Esophagus squamous epithelium (tissue), 5 donors: ENCODE results near the gene TATDN2. TPM values are rescaled to one million over a fixed set of nuclear protein-coding genes. Genes with fewer than 3 reads are reported as not detected.
A peak's percentile ranks its signal among the peaks of the same experiment; 100 is the strongest.

Experiments
- DNase-seq: peaks from one replicate; lab custom pipeline; 2025; lab: John Stamatoyannopoulos, UW
- H3K27ac ChIP-seq, 4 donors: fragments of 200-600 bp; sonication (generic); one replicate each; pipeline ENCODE4 v1.5.1; 2016 to 2019; ENCODE audit warnings: mild to moderate bottlenecking in 1 of 4
- H3K27me3 ChIP-seq, 4 donors: fragments of 200-600 bp; sonication (generic); 1 replicate in 3 of 4; 2 replicates in 1 of 4; pipeline versions ENCODE4 v1.5.1 to v1.6.0; 2017 to 2021; ENCODE audit warnings: antibody characterized with exemption in 1 of 4
- H3K36me3 ChIP-seq, 3 donors: fragments of 200-600 bp; sonication (generic); one replicate each; pipeline ENCODE4 v1.5.1; 2016 to 2019
- H3K4me1 ChIP-seq, 3 donors: fragments of 200-600 bp; sonication (generic); one replicate each; pipeline ENCODE4 v1.5.1; 2017 to 2019
- H3K4me3 ChIP-seq, 4 donors: fragments of 200-600 bp; sonication (generic); 1 replicate in 3 of 4; 2 replicates in 1 of 4; pipeline ENCODE4 v1.5.1; 2016 to 2019; ENCODE audit warnings: mild to moderate bottlenecking in 2 of 4, moderate library complexity in 1 of 4
- H3K9me3 ChIP-seq, 3 donors: fragments of 200-600 bp; sonication (generic); one replicate each; pipeline ENCODE4 v1.5.1; 2016 to 2019
- CTCF ChIP-seq, 6 experiments: fragments of 450-650 bp in 4 of 6; fragments of 200-600 bp in 2 of 6; sonication (generic) in 2 of 6; IDR thresholded peaks; one replicate each; pipeline ENCODE4 v1.5.1; 2016 to 2019; ENCODE audit warnings: antibody characterized with exemption in 6 of 6, mild to moderate bottlenecking in 4 of 6, moderate library complexity in 4 of 6
- POLR2A ChIP-seq, 4 donors: fragments of 450-650 bp; IDR thresholded peaks; one replicate each; pipeline ENCODE4 v1.6.1; 2017; ENCODE audit warnings: antibody characterized with exemption in 4 of 4, mild to moderate bottlenecking in 4 of 4, moderate library complexity in 3 of 4
- WGBS, 2 donors: methylation state at CpG; one replicate each; pipeline ENCODE4 v1.1.5; 2018; 5-methylcytosine and 5-hydroxymethylcytosine counted together
- intact Hi-C: fragments of 100-400 bp; cut with DNase I; formaldehyde crosslinking; loops from one replicate; pipeline ENCODE4 v1.15.0; 2022
- total RNA-seq, 4 donors: library from RNA; depleted of rRNA; stranded (reverse); fragments of >200 nt; gene quantifications; one replicate each; pipeline ENCODE4 v1.1.0, GENCODE V29; 2016
- donor health status: DM: yes; HTN: yes; CAD: no.

The TATDN2 gene
- total RNA-seq, 4 donors from 2014 or later = 12.6 to 20.6 (median 17.1) TPM

GRCh38 chr3:10228248-10228950, 19.9 kb upstream of the TATDN2 start:
- H3K4me3 ChIP-seq = no peak overlapping the region
- H3K36me3 ChIP-seq = peaks cover 0 to 68% (median 0%) of the 10 kb centered on the region in 3 donors
- H3K4me1 ChIP-seq = peaks cover 8 to 29% (median 10%) of the 10 kb centered on the region in 3 donors
- DNase-seq = no peak
- no peaks in the 10 kb centered on the region for H3K9me3 ChIP-seq
- peak overlapping the region in 2 of 4 donors; percentile 16 to 39 for H3K27ac ChIP-seq
- intact Hi-C loops = loop anchor here (10.0 kb wide), 1 partner anchor 64 kb away; the partner anchor contains the start of gene IRAK2
- 59 to 70% methylated on average over 4 of the region's 4 CpGs for WGBS, 2 donors
- no peaks in the 10 kb centered on the region for H3K27me3 ChIP-seq
- no peak for TF ChIP-seq CTCF (IDR thresholded peaks at IDR 0.05)
- no peak for TF ChIP-seq POLR2A (IDR thresholded peaks at IDR 0.05)

DNA sequence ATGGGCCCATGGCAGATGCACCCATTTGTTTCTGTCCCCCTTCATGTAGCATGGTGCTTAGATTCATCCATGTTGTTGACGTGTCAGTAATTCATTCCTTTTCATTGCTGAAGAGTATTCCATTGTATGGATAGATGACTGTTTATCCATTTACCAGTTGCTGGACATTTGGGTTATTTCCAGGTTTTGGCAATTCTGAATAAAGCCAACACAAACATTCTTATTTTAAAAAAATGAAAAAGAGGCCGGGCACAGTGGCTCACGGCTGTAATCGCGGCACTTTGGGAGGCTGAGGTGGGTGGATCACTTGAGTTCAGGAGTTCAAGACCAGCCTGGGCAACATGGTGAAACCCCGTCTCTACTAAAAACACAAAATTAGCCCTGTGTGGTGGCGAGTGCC, 18.7 kb upstream of the TATDN2 start:
- 87 to 93% methylated on average over 7 of the region's 7 CpGs for WGBS, 2 donors
- Histone ChIP-seq H3K36me3 (peaks cover 0 to 73% (median 7%) of the 10 kb centered on the region in 3 donors), H3K9me3 (no peaks in the 10 kb centered on the region), H3K4me3 (no peak overlapping the region), H3K4me1 (peaks cover 8 to 17% (median 9%) of the 10 kb centered on the region in 3 donors), H3K27me3 (no peaks in the 10 kb centered on the region), H3K27ac (no peak overlapping the region)
- no peak for TF ChIP-seq CTCF (IDR thresholded peaks at IDR 0.05)
- no peak for TF ChIP-seq POLR2A (IDR thresholded peaks at IDR 0.05)
- no peak for DNase-seq
- intact Hi-C loops = loop anchor here (10.0 kb wide), 1 partner anchor 65 kb away; the partner anchor contains the start of gene IRAK2

- intact Hi-C loops = no loop called here
- DNase-seq = no peak
- Histone ChIP-seq H3K36me3 (peaks cover 7 to 88% (median 15%) of the 10 kb centered on the region in 3 donors), H3K4me3 (no peak overlapping the region), H3K9me3 (no peaks in the 10 kb centered on the region), H3K4me1 (peaks cover 0 to 8% (median 4%) of the 10 kb centered on the region in 3 donors), H3K27ac (no peak overlapping the region), H3K27me3 (no peaks in the 10 kb centered on the region)
- no peak for TF ChIP-seq CTCF (IDR thresholded peaks at IDR 0.05)
- no peak for TF ChIP-seq POLR2A (IDR thresholded peaks at IDR 0.05)
- WGBS, 2 donors = 68 to 80% methylated on average over 7 of the region's 7 CpGs
These were observed 16.1 kb upstream of the TATDN2 start for GRCh38 chr3:10232137-10232536.

DNA sequence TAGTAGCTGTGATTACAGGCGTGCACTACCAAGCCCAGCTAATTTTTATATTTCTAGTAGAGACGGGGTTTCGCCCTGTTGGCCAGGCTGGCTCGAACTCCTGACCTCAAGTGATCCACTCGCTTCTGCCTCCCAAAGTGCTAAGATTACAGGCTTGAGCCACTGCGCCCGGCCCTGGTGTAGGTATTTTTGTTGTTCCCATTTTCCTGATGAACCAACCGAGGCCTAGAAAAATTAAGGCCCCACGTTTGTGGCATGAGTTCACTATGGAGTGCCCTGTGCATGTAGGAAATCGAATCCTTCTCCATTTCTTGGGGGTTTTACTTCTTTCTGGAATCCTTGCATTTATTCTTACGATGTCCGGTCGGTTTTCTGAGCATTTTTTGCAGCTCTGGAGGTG, 14.3 kb upstream of the TATDN2 start:
- no peaks in the 10 kb centered on the region for H3K4me1 ChIP-seq
- H3K27me3 ChIP-seq = no peaks in the 10 kb centered on the region
- H3K4me3 ChIP-seq = no peak overlapping the region
- intact Hi-C loops = no loop called here
- H3K27ac ChIP-seq = no peak overlapping the region
- TF ChIP-seq CTCF (IDR thresholded peaks at IDR 0.05) (no peak), POLR2A (IDR thresholded peaks at IDR 0.05) (no peak)
- 84 to 92% methylated on average over 8 to 11 of the region's 13 CpGs for WGBS, 2 donors
- no peaks in the 10 kb centered on the region for H3K9me3 ChIP-seq
- peaks cover 8 to 83% (median 15%) of the 10 kb centered on the region in 3 donors for H3K36me3 ChIP-seq
- no peak for DNase-seq

DNA sequence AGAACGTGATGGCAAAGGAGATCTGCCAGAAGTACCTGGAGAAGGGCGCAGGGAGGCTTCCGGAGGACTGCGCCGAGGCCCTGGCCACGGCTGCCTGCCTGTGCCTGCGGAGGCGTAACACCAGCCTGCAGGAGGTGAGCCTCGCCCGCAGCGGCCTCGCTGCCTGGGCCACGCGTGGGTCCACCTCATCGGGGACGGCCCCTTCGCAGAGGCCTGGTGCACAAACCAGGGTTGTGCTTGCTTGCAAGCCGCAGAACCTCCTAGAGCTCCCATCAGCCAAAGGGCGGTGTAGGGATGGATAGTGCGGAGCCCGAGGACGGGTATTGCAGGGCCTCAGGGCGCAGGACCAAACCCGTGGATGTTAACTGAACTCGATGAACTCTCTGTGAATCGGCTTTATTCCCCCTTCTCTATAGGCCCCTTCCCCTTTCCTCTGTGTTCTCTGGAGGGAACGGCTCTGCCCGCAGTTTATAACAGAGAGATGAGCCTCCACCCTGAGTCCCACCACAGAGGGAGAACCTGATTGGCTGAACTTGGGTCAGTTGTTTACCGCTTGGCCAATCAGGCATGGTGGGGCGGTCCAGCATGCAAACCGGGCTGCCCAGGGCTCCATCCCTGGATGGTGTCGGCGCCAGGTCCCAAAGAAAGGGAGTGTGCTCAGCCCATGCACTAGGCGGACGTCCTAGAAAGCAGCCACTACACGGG, 13.6 kb upstream of the TATDN2 start:
- 86 to 91% methylated on average over 12 to 26 of the region's 36 CpGs for WGBS, 2 donors
- no peak for DNase-seq
- TF ChIP-seq POLR2A (IDR thresholded peaks at IDR 0.05) (no peak), CTCF (IDR thresholded peaks at IDR 0.05) (no peak)
- H3K9me3 ChIP-seq = no peaks in the 10 kb centered on the region
- no peak overlapping the region for H3K4me3 ChIP-seq
- intact Hi-C loops = no loop called here
- H3K4me1 ChIP-seq = no peaks in the 10 kb centered on the region
- peaks cover 8 to 83% (median 15%) of the 10 kb centered on the region in 3 donors for H3K36me3 ChIP-seq
- no peaks in the 10 kb centered on the region for H3K27me3 ChIP-seq
- no peak overlapping the region for H3K27ac ChIP-seq
